Ureter (tissue), 1 donor: ENCODE results near the gene RTP3. TPM values are rescaled to one million over a fixed set of nuclear protein-coding genes. Genes with fewer than 3 reads are reported as not detected.
"Not testable (repeated sequence)": the region's sequence is repeated elsewhere in the genome, so short reads cannot be mapped to it uniquely, and the experiment has no call there.

Experiments
- DNase-seq: peaks from one replicate; pipeline ENCODE4 v3.0.0-alpha.2; 2020; ENCODE audit warnings: low spot score
- total RNA-seq: library from RNA; stranded (reverse); gene quantifications from one replicate; pipeline ENCODE4 v1.2.4, GENCODE V29; 2023
- donor health status: DM: yes; HTN: yes; CAD: no.

Gene RTP3
- total RNA-seq, 1 donor from 2014 or later: not detected

DNA sequence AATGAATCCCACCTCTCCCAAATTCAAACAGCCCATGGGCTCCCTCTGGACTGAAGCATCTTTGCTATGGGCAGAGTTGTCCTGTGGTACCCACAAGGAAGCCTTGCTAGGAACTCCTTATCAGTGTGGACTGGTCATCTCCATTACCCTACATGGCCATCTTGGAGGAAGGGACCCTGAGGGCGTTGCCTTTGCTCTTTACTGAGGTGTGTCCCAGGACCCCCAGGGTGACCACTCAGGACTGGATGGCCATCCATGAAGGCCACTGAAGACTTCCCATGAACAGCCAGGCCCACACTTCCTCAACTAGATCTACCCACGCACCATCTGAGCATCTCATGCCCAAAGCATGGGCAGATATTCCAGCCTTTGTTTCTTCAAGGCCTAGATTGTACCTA is 20.0 kb downstream of the RTP3 start:
- DNase-seq: no peak

DNA sequence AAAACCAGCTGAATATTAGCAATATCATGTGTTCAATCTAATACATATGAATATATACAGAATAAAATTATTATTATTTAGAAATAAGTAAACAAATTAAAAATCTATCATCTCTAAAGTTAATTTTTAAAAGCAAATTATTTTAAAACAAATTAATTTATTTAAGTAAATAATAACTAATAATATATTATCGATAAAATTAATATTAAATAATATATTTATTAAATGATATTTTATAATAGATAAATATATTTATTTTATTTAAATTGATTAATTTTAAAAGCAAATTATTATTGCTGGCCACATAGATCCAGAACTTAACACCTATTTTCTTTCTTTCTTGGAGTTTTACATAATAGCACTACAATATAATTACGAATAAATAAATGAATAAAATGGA is 22.2 kb downstream of the RTP3 start:
- DNase-seq: no peak

DNA sequence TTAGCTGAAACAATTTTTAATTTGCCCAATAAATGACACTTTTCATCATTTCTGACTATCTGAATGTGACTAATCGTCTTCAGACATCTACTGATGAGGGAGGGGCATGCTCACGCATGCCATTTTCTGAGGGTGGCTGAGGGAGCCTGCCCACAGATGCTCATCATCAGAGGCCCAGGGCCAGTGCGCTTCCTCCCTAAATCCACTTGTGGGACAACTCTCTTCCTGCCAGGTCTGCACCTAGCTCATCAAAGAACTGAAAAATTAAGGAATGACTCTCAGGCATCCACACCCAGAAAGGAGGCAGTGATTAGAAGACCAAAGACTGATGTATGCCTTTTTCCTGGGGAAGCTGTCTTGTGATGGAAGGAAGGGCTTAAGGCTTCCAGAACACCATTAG is 22.8 kb downstream of the RTP3 start:
- no peak for DNase-seq

DNA sequence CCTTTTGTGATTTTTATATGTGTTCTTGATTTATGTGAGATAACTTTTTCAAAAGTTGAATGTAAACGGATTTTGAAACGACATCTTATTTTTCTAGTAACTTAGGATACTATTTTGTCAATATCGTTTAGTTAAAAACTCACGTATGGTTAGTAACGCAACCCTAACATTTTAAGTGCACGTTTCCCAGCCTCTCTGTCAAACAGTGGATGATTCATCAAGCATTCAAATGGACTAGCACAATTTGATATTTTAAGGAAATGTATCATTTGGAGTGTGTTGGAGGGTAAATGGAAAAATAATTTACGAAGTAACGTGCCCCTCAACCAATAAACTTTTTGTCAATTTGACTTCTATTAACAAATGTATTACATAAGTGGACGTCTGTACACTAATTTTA is 23.3 kb downstream of the RTP3 start:
- DNase-seq: no peak

DNA sequence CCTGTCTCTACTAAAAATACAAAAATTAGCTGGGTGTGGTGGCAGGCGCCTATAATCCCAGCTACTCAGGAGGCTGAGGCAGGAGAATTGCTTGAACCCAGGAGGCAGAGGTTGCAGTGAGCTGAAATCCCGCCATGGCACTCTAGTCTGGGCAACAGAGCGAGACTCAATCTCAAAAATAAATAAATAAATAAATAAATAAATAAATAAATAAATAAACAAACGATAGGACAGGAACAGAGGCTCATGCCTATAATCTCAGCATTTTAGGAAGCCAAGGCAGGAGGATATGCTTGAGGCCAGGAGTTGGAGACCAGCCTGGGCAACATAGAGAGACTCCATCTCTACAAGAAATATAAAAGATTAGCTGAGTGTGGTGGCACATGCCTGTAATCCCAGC is 24.4 kb downstream of the RTP3 start:
- not testable (repeated sequence) for DNase-seq

DNA sequence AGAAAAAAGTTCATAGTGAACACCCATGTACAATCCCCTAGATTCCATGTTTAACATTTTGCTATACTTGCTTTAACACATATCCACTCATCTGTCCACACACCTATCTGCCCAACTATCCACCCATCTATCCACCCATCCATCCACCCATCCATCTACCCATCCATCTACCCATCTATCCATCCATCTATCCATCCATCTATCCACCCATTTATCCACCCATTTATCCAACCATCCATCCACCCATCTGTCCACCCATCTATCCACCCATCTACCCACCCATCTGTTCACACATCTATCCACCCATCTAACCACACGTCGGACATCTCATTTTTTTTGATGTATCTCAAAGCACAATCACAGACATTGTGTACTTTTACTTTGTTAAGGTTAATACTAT is 25.8 kb downstream of the RTP3 start:
- no peak for DNase-seq

DNA sequence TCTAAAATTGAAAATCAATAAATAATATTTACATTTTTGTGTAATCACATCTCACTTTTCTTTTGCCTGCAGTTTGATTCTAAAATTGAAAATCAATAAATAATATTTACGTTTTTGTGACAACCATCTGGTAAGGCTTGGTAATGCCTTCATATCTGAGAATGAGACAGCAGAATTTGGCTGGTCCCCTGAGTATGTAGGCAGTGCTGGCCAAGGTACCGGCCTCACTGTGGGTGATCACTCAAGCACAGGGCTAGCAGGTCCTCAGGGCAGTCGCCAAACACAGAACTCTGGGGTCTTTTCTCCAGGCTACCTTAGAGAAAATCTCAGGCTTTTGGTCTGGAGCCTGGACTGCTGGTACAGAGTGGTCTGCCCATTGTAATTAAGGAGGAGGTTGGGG is 26.2 kb downstream of the RTP3 start:
- DNase-seq: no peak

DNA sequence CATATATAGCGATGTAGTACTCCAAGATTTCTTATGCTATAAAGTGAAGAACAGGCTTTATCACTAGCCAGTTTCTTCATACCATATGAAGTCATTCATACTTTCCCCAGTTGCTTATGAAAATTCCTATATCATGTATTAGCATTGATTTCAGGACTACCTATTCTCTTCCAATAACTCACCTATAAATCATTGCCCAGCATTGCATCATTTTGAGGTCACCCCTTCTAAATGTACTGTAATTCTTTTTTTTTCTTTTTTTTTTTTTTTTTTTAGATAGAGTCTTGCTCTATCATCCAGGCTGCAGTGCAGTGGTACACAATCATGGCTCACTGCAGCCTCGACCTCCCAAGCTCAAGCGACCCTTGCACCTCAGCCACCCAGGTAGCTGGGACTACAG is 27.1 kb downstream of the RTP3 start:
- DNase-seq: no peak

DNA sequence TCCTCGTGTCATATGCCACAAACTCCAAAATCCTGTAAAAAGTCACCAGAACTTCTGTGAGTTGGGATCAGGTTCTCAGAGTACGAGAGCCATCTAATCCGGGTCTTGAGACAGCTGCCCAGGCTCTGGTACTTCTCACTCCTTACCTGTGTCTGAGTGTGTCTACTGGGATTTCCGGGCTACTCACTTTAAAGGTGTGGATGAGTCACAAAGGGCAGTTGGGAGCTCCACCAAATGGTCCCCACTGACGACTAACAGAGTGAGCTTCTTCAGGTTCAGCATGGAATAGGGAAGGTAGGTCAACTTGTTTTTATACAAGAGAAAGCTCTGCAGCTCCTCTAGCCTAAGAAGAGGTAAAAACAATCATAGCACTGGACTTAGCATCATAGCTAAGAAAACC is 29.5 kb downstream of the RTP3 start:
- DNase-seq: no peak

DNA sequence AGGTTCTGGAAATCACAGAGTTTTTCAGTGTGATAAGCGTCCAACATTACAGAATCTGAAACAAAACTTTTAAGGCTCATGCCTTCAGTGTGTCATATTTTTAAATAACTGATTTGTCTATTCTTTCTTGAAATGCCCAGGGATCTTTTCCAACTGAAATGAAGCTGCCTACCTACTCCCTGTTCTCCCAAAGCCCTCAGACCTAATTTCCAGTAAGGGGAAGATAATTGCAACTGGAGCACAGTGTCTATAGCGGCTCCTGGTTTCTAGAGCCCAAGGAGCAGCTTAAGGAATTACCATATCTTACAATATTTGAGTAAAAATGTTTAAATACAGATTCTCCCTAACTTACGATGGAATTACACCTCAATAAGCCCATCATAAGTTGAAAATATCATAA is 35.3 kb downstream of the RTP3 start:
- DNase-seq: no peak

DNA sequence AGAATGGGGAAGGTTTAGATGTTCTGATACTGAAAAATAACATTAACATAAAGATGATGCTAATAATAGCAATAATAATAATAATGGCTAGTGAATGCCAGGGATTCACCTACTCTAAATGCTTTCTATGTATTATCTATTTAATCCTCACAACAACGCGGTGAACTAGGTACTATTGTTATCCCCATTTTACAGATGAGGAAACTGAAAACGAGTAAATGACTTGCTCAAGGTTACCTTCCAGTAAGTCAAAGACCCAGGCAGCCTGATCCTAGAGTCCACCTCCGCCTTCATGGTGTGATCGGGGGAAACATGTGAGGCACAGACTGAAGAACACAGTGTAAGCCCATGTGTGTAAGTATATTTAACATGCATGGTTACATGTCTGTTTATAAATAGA is 38.0 kb downstream of the RTP3 start:
- no peak for DNase-seq

DNA sequence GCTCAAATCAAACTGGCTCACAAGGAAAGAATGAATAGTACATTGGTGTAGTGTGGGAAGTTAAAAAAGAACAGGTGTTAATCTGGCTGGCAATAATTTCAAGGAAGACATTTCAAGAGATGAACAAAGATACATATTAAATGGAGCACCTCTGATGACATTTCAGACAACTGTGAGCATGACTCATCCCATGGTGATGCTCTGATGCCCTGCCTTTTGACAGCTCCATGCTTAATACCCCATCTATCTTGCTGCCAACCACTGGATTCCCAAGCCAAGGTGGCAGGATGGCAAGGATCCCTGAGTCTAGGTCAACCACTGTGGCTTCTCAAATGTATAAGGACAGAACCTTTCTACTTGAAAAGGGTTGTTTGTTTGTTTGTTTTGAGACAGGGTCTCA is 39.0 kb downstream of the RTP3 start:
- DNase-seq: no peak

DNA sequence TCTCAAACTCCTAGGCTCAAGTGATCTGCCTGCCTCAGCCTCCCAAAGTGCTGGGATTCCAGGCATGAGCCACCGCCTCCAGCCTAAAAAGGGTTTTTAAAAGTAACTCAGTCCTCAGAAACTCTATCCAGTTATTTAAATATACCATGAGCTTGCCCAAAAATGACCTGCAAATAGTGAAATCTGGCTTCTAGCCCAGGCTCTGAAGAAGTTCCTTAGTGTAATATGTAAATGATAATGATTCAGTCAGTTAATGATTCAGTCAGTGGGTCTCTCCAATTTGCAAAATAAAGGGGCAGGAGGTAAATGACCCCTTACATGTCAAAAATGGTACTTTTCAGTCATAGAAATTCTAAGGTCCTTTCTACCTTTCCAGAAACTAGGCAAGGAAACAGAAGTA is 39.5 kb downstream of the RTP3 start:
- DNase-seq: no peak

DNA sequence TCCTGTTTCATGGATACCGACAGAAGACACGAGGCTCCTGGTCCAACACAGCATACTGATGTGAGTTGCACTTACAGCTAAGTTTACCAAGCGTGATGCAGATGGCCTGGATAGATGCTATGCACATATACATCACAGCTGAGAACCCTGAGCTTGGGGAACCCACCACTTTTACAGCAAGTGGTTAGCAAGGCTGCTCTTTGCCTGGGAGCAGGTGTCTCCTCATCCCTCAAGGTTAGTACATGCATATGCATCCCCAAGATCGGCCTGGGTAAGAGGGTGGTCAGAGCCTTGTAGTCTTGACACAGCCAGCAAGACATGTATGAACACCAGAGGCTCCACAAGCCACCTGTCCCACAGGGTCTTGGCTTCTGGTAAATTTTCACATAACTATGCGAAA is 40.0 kb downstream of the RTP3 start:
- DNase-seq: no peak

DNA sequence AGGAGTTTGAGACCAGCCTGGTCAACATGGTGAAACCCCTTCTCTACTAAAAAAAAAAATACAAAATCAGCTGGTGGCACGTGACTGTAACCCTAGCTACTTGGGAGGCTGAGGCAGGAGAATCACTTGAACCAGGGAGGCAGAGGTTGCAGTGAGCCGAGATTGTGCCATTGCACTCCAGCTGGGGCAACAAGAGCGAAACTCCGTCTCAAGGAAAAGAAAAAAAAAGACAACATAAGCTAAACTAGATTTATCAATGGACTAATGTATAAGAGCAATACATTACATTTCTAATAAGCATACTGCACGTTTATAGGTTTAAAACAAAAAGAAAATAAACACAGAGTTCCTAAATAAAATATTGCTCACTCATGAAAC is 40.6 kb downstream of the RTP3 start:
- not testable (repeated sequence) for DNase-seq

DNA sequence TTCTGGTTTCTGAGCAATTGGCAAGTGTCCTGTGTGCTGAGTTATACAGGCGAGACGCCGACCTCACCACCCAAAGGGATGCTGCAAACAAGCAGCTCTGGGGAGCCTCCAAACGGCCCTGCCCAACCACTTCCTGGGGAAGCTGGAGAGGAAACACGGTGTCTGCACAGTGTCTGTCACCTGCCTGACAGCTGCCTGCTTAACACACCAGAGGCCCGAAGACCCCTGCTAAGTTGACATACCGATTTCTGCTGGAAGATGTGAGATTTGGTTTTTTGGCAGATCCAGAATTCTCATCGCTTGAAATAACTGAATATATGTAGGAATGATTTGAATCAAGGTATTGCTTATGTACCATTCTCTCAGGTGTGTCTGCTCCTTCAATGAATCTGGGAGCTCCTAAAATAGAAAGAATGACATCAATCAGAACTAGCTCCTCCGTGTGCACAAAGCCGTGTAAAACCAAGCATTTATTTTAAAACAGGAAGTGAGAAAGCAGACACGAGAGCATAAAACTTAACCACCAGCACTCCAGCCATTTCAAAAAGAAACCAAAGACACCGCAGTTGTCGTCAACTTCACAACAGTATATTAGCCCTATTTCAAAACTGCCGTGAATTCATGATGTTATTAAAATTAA is 41.1 kb downstream of the RTP3 start:
- DNase-seq: peak; percentile 62

DNA sequence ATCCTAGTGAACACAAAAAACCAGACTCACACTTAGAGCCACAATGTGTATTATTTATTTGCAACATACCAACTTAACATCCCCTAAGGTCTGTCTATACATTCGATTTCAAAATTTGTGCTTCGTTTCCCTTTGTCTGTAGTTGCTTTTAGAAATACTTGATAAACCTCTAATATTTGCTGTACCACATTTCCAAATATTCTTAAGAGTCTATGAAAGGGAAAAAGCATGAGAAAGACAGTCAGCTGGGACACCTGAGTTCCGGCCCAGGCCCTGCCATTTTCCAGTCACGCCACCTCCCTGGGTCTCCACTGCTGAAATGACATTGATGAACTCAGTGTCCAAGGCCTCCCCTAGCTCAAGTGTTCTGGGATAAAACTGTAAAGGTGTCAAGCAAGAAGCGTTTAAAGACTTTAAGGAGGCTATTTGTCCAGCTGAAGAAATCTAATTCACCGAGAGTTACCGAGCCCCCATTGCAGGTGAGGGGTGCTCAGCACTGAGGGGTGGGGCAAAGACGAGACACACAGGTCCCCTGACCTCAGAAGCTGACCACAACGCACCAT is 41.7 kb downstream of the RTP3 start:
- no peak for DNase-seq

DNA sequence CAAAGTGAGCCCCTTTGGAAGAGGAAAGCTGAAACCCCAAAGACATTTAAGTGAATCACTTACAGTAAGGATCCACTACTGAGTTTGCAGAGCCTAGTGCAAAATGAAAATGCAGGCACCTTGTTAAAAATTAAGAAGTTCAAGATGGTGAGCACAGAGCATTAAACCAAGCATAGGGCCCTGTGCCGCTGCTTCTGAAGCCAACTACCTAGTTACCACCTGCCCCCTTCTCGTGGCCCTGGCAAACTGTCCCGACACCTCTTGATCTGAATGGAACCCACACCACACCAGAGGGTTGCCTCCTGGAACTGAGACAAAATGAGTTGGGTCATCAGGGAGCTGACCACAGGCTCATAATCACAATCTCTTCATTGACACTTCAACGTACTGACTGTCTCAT is 42.8 kb downstream of the RTP3 start:
- no peak for DNase-seq

DNA sequence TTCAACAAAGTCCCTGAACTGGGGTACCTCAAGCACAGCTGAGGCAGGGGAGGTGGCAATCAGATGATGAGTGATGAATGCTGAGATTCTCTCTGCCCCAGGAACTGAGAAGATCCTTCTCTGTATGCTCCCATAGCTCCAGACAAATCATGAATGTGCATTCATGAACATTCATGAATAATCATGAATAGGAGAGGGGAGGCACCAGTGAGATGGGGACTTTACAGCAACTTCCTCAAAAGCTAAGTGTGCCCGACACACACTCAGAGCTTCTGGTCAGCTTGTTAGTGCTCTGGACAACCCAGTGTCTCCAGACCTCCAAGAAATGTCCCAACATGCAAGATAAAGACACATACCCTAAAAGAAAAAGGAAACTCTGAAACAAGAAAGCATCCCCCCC is 44.1 kb downstream of the RTP3 start:
- no peak for DNase-seq

DNA sequence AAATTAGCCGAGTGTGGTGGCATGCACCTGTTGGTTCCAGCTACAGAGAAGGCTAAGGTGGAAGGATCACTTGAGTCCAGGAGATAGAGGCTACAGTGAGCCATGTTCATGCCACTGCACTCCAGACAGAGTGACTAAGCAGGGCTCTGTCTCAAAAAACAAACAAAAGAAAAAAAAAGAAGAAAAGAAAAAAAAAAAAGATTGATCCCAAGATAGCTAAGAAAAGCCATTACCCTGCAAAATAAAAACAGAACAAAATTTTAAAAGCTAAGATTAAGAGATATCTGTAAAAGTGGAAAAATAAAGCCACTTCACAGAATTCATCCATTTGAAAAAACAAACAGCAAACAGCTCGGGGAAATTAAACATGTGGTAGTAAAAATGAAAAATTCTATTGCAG is 44.6 kb downstream of the RTP3 start:
- no peak for DNase-seq

DNA sequence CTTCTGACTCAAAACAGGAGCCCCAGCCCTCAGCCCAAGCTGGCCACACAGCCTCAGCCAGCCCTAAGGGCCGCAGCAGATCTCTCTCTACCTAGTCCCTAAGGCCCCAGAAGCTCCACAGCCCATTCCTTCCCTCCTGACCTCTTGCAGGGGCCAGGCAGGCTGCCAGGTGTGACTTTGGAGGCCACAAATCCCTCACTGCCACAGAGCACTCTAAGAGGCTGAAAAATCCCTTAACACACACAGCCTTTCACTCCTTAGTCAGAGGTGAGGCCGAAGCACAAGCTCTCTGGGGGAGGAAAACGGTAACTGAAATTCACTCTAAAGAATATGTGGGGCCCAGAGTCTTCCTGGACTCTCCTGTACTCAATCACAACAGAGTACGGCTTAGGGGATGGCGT is 45.0 kb downstream of the RTP3 start:
- no peak for DNase-seq

DNA sequence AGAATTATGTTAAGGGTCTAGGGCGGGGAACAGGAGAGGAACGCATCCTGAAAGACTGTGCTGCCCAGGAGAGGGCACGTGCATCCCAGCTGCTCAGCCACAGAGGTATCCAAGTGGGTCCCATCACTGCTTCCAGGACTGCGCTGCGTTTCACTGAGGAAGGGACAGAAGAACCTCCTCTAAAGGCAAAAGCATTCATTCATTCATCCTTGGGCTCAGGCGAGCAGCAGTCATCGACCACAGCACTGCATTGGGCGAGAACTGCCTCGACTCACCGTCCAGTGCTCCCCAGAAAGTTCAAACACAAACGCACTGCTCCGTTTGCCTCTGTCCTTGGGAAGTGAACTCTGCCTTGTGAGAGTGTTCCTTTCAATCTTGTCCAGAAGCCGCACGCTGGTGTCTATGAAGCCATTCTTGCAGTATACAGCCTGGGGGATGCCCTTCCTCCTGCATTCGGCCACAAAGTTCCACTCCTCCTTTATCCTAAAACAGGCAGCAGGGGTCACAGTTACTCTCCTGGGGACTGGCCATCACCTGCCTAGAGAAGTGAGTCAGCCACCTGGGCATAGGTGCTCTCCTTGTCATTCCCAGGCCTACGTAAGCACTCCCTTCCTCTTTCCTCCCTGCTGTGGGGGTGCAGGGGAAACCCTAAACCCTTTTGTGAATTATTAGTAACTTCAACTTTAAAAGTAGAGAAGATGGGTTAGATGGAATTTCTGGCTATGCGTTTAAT is 47.2 kb downstream of the RTP3 start:
- DNase-seq: no peak

DNA sequence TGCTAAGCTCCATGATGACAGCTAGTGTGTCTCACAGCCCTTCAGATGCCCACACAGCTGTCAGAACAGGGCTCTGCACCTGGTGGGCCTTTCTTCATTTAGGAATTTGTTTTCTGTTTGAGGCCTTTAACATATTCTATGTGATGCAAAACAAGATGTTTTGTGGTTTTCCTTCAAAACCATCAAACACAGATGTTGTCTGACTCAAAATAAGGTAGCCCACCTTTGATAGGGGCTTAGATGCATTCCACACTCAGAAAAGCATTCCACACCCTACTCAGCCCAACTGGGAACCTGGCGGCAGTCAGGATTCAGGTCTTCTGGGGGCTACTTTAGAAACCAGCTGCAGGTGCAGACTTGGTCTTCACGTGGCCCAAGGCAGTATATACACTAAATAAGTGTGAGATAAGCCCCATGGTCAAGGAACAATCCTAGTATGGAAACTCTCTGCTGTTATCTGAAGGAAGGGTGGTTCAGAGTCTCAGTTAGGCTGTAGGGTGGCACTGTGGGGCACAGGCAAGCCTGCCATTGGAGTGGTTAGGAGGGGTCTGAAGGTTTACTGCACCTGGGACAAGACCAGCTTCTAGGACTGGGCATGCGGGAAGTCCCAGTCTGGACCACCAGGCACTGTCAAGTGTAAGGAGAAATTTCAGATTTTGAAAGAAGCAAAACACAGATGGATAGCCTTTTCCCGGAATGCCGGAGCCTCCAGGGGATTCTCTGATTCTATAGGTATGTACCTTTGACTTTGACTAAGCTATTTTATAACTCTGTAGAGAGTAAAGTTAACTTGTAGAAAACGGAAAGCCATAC is 48.2 kb downstream of the RTP3 start:
- DNase-seq: no peak
